ENCODE data around the gene NMU.

- TF ChIP-seq, protein P1, sequence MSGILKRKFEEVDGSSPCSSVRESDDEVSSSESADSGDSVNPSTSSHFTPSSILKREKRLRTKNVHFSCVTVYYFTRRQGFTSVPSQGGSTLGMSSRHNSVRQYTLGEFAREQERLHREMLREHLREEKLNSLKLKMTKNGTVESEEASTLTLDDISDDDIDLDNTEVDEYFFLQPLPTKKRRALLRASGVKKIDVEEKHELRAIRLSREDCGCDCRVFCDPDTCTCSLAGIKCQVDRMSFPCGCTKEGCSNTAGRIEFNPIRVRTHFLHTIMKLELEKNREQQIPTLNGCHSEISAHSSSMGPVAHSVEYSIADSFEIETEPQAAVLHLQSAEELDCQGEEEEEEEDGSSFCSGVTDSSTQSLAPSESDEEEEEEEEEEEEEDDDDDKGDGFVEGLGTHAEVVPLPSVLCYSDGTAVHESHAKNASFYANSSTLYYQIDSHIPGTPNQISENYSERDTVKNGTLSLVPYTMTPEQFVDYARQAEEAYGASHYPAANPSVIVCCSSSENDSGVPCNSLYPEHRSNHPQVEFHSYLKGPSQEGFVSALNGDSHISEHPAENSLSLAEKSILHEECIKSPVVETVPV (CRISPR knock-in tag; IDR thresholded peaks at IDR 0.05) = no peak
- TF ChIP-seq TSHZ2 (CRISPR knock-in tag; IDR thresholded peaks at IDR 0.05) (no peak), ZC3H10 (CRISPR knock-in tag; IDR thresholded peaks at IDR 0.05) (no peak), ZNF70 (CRISPR knock-in tag; IDR thresholded peaks at IDR 0.05) (no peak), ARNTL (CRISPR knock-in tag; IDR thresholded peaks at IDR 0.05; ENCODE audit: borderline replicate concordance, low read depth) (no peak), ZFP3 (CRISPR knock-in tag; IDR thresholded peaks at IDR 0.05) (no peak), ZFP30 (CRISPR knock-in tag; IDR thresholded peaks at IDR 0.05) (no peak), TOX (CRISPR knock-in tag; IDR thresholded peaks at IDR 0.05; ENCODE audit: borderline replicate concordance) (no peak), SNAI2 (CRISPR knock-in tag; IDR thresholded peaks at IDR 0.05) (no peak), POU6F1 (CRISPR knock-in tag; IDR thresholded peaks at IDR 0.05; ENCODE audit: borderline replicate concordance, low read depth) (no peak)
- TF ChIP-seq, protein P2, sequence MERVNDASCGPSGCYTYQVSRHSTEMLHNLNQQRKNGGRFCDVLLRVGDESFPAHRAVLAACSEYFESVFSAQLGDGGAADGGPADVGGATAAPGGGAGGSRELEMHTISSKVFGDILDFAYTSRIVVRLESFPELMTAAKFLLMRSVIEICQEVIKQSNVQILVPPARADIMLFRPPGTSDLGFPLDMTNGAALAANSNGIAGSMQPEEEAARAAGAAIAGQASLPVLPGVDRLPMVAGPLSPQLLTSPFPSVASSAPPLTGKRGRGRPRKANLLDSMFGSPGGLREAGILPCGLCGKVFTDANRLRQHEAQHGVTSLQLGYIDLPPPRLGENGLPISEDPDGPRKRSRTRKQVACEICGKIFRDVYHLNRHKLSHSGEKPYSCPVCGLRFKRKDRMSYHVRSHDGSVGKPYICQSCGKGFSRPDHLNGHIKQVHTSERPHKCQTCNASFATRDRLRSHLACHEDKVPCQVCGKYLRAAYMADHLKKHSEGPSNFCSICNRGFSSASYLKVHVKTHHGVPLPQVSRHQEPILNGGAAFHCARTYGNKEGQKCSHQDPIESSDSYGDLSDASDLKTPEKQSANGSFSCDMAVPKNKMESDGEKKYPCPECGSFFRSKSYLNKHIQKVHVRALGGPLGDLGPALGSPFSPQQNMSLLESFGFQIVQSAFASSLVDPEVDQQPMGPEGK (CRISPR knock-in tag; IDR thresholded peaks at IDR 0.05; ENCODE audit: borderline replicate concordance) = no peak
Observed at GRCh38 chr4:55682295-55682694, 46.2 kb upstream of the NMU start.
